MCF 10A (cell line): ENCODE data around the gene IL34. TPM values are rescaled to one million over a fixed set of nuclear protein-coding genes. Genes with fewer than 3 reads are reported as not detected.
A peak's percentile ranks its signal among the peaks of the same experiment; 100 is the strongest.

Experiments used
- BruUV-seq: library from RNA; stranded (reverse); fragments of 400-500 nt; replicated peaks from 2 replicates; lab custom pipeline; 2021; lab: Mats Ljungman, UMichigan
- CTCF ChIA-PET: fragments of 300-600 bp; sonication (Branson Sonifier 250); formaldehyde crosslinking; extraction: SDS; loops from one replicate; lab custom pipeline; 2021; ENCODE audit warnings: antibody characterized with exemption, inconsistent platforms; lab: Yijun Ruan, JAX
- POLR2A ChIA-PET: fragments of 300-600, 350-650 bp; sonication (Branson Sonifier 250); formaldehyde crosslinking; extraction: SDS; loops from one replicate; lab custom pipeline; 2020; ENCODE audit warnings: antibody characterized with exemption, inconsistent platforms; lab: Yijun Ruan, JAX
- DNase-seq: peaks from one replicate; pipeline ENCODE4 v3.0.0-alpha.2; 2018; ENCODE audit not compliant: unreplicated experiment
- H3K27ac Mint-ChIP-seq: one replicate; pipeline ENCODE4 v1.8.0; 2022; ENCODE audit warnings: mild to moderate bottlenecking, low read depth, mixed read lengths; ENCODE audit not compliant: unreplicated experiment
- H3K27me3 Mint-ChIP-seq: one replicate; pipeline ENCODE4 v1.8.0; 2022; ENCODE audit warnings: mixed read lengths; ENCODE audit not compliant: insufficient read depth, unreplicated experiment
- H3K36me3 Mint-ChIP-seq: one replicate; pipeline ENCODE4 v1.8.0; 2022; ENCODE audit warnings: mild to moderate bottlenecking, moderate library complexity, mixed read lengths; ENCODE audit not compliant: insufficient read depth, unreplicated experiment
- H3K4me1 Mint-ChIP-seq: one replicate; pipeline ENCODE4 v1.8.0; 2022; ENCODE audit warnings: mixed read lengths; ENCODE audit not compliant: insufficient read depth, unreplicated experiment
- H3K4me3 Mint-ChIP-seq: one replicate; pipeline ENCODE4 v1.8.0; 2022; ENCODE audit warnings: mild to moderate bottlenecking, moderate library complexity, mixed read lengths; ENCODE audit not compliant: unreplicated experiment
- H3K9me3 Mint-ChIP-seq: one replicate; pipeline ENCODE4 v1.8.0; 2022; ENCODE audit warnings: mixed read lengths; ENCODE audit not compliant: unreplicated experiment
- CTCF ChIP-seq: fragments of 200-600 bp; IDR thresholded peaks from one replicate; pipeline ENCODE4 v1.8.0; 2022; ENCODE audit warnings: antibody characterized with exemption, mild to moderate bottlenecking; ENCODE audit not compliant: unreplicated experiment
- intact Hi-C: fragments of 100-400 bp; cut with micrococcal nuclease; formaldehyde crosslinking; loops from 2 replicates; pipeline ENCODE4 v1.14.1; 2022
- total RNA-seq: library from RNA; stranded (reverse); gene quantifications from 2 replicates; pipeline ENCODE4 v1.2.3, GENCODE V29; 2022

Gene IL34
- total RNA-seq, 1 experiment from 2014 or later = not detected

GRCh38 chr16:70681382-70682238 lies 35.3 kb downstream of the IL34 start:
- intact Hi-C loops = no loop called here
- DNase-seq = no peak
- H3K4me3 Mint-ChIP-seq = no peak overlapping the region
- no peak for TF ChIP-seq CTCF
- H3K27me3 Mint-ChIP-seq = no peaks in the 10 kb centered on the region
- ChIA-PET CTCF (interaction anchor here (0.6 to 10.5 kb wide), 4 partner anchors 15 to 675 kb away, joined by 3 to 121 read pairs (median 4); no protein-coding TSS in a partner anchor), POLR2A (no interaction called here)
- H3K27ac Mint-ChIP-seq = peak overlapping the region; percentile 75
- H3K4me1 Mint-ChIP-seq = peaks cover 7% of the 10 kb centered on the region
- H3K36me3 Mint-ChIP-seq = peaks cover 27% of the 10 kb centered on the region
- BruUV-seq = no TSS peak
- H3K9me3 Mint-ChIP-seq = no peaks in the 10 kb centered on the region

GRCh38 chr16:70682239-70683145 lies 36.1 kb downstream of the IL34 start:
- DNase-seq = no peak
- H3K9me3 Mint-ChIP-seq = no peaks in the 10 kb centered on the region
- no TSS peak for BruUV-seq
- ChIA-PET POLR2A (no interaction called here), CTCF (interaction anchor here (0.7 to 10.5 kb wide), 4 partner anchors 14 to 87 kb away, joined by 3 to 121 read pairs (median 4); no protein-coding TSS in a partner anchor)
- peaks cover 20% of the 10 kb centered on the region for H3K36me3 Mint-ChIP-seq
- peak overlapping the region; percentile 52 for H3K4me3 Mint-ChIP-seq
- no peaks in the 10 kb centered on the region for H3K27me3 Mint-ChIP-seq
- TF ChIP-seq CTCF = no peak
- peaks cover 16% of the 10 kb centered on the region for H3K4me1 Mint-ChIP-seq
- intact Hi-C loops = no loop called here
- peak overlapping the region; percentile 75 for H3K27ac Mint-ChIP-seq

- ChIA-PET POLR2A (interaction anchor here (2.9 kb wide), 1 partner anchor 87 kb away, joined by 8 read pairs; no protein-coding TSS in a partner anchor), CTCF (interaction anchor here (0.9 to 10.5 kb wide), 3 partner anchors 31 to 86 kb away, joined by 4 to 121 read pairs (median 5); no protein-coding TSS in a partner anchor)
- BruUV-seq = TSS peak; percentile 29
- H3K27ac Mint-ChIP-seq = peak overlapping the region; percentile 75
- TF ChIP-seq CTCF = no peak
- peak overlapping the region; percentile 76 for H3K4me3 Mint-ChIP-seq
- H3K27me3 Mint-ChIP-seq = no peaks in the 10 kb centered on the region
- no peaks in the 10 kb centered on the region for H3K9me3 Mint-ChIP-seq
- intact Hi-C loops = no loop called here
- no peak for DNase-seq
- peaks cover 19% of the 10 kb centered on the region for H3K36me3 Mint-ChIP-seq
- peaks cover 23% of the 10 kb centered on the region for H3K4me1 Mint-ChIP-seq
Measured at GRCh38 chr16:70683146-70683944, 37.0 kb downstream of the IL34 start.
